K562 (cell line): Measurements from ENCODE around the gene PIEZO2.
"Not testable (repeated sequence)": the region's sequence is repeated elsewhere in the genome, so short reads cannot be mapped to it uniquely, and the experiment has no call there.

Source experiments
- MYBL2 ChIP-seq, 2 experiments: fragments of 450-650 bp in 1 of 2; sonication (generic) in 1 of 2; formaldehyde crosslinking in 1 of 2; IDR thresholded peaks; 2 replicates each; pipeline versions ENCODE4 v1.6.1 to v1.8.1; 2017 to 2022; ENCODE audit warnings: borderline replicate concordance in 1 of 2, inconsistent platforms in 1 of 2, low read depth in 1 of 2, mild to moderate bottlenecking in 1 of 2, missing genetic modification reagents in 1 of 2, moderate library complexity in 1 of 2
- POLR2A ChIP-seq: fragments of 450-650 bp; conservative IDR thresholded peaks from 2 replicates; pipeline ENCODE4 v1.6.1; 2016
- POLR2AphosphoS5 ChIP-seq: IDR thresholded peaks from 2 replicates; pipeline ENCODE4 v1.6.1; 2011; ENCODE audit warnings: mild to moderate bottlenecking, low read depth, low read length, moderate library complexity; ENCODE audit not compliant: control insufficient read depth, insufficient read depth
- SP1 ChIP-seq: sonication (generic); formaldehyde crosslinking; IDR thresholded peaks from 2 replicates; pipeline ENCODE4 v1.8.1; 2022; ENCODE audit warnings: mild to moderate bottlenecking, missing genetic modification reagents
- XRCC3 ChIP-seq: fragments of 450-650 bp; IDR thresholded peaks from 2 replicates; pipeline ENCODE4 v1.6.1; 2017; ENCODE audit warnings: mild to moderate bottlenecking, moderate library complexity
- ZNF274 ChIP-seq: IDR thresholded peaks from 2 replicates; pipeline ENCODE4 v1.6.1; 2011; ENCODE audit warnings: low read depth, mild to moderate bottlenecking, low read length, moderate library complexity, borderline replicate concordance
- TF ChIP-seq, protein P1 (sequence below), 2 experiments: fragments of 450-650 bp in 1 of 2; sonication (generic) in 1 of 2; formaldehyde crosslinking; conservative IDR thresholded peaks; 2 replicates each; pipeline versions ENCODE4 v1.4.0 to v1.8.1; 2020 to 2022; ENCODE audit warnings: mild to moderate bottlenecking in 1 of 2, missing genetic modification reagents in 1 of 2
- TF ChIP-seq, protein P2 (sequence below): fragments of 250-450 bp; sonication (Bioruptor Pico); IDR thresholded peaks from 2 replicates; pipeline ENCODE4 v1.8.0; 2022; ENCODE audit warnings: inconsistent platforms
- TF ChIP-seq, protein P3 (sequence below), 2 experiments: fragments of 450-650 bp; formaldehyde crosslinking in 1 of 2; IDR thresholded peaks; 2 replicates each; pipeline versions ENCODE4 v1.4.0 to v1.6.1; 2014 to 2020; ENCODE audit warnings: mild to moderate bottlenecking in 2 of 2, borderline replicate concordance in 1 of 2, low read depth in 1 of 2
- TF ChIP-seq, protein P4 (sequence below), 3 experiments: IDR thresholded peaks in 2 of 3; conservative IDR thresholded peaks in 1 of 3; 2 replicates each; pipeline ENCODE4 v1.5.1; 2011 to 2012; ENCODE audit warnings: low read length in 3 of 3, mild to moderate bottlenecking in 3 of 3, control low read depth in 2 of 3, improper control_type of control experiment in 1 of 3, inconsistent platforms in 1 of 3, low read depth in 1 of 3, mixed read lengths in 1 of 3, moderate library complexity in 1 of 3; ENCODE audit not compliant: insufficient read depth in 2 of 3
- TF ChIP-seq, protein P5 (sequence below): fragments of 200-800 bp; sonication (Bioruptor generic); IDR thresholded peaks from 2 replicates; pipeline ENCODE4 v1.6.1; 2017; ENCODE audit warnings: missing genetic modification characterization, missing compliant biosample characterization

DNA sequence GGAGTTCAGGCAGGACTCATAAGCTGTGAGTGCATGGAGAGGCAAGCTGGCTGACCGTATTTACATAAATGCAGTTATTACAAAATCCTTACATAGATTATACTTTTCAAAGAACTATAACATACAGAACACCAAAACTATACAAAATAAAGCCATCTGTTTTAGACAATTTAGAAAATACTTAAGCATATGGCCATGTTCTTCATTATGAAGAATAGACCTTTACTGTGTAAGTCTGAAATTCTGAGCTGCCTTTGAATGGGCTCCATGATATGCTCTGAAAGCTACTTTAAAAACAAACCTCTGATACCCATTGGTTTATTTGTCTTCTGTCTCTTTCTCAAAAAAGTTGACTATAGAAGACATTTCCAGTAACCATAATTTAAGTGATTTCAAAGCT is 226.7 kb downstream of the PIEZO2 start:
- TF ChIP-seq POLR2A; ZNF274; POLR2AphosphoS5; SP1 (CRISPR knock-in tag); XRCC3; MYBL2 (IDR thresholded peaks at IDR 0.05; ENCODE audit: low read depth); MYBL2 (CRISPR knock-in tag; IDR thresholded peaks at IDR 0.05; ENCODE audit: borderline replicate concordance): not testable (repeated sequence)
- TF ChIP-seq, protein P1, sequence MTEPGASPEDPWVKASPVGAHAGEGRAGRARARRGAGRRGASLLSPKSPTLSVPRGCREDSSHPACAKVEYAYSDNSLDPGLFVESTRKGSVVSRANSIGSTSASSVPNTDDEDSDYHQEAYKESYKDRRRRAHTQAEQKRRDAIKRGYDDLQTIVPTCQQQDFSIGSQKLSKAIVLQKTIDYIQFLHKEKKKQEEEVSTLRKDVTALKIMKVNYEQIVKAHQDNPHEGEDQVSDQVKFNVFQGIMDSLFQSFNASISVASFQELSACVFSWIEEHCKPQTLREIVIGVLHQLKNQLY (CRISPR knock-in tag; conservative IDR thresholded peaks at IDR 0.05): not testable (repeated sequence)
- TF ChIP-seq, protein P2, sequence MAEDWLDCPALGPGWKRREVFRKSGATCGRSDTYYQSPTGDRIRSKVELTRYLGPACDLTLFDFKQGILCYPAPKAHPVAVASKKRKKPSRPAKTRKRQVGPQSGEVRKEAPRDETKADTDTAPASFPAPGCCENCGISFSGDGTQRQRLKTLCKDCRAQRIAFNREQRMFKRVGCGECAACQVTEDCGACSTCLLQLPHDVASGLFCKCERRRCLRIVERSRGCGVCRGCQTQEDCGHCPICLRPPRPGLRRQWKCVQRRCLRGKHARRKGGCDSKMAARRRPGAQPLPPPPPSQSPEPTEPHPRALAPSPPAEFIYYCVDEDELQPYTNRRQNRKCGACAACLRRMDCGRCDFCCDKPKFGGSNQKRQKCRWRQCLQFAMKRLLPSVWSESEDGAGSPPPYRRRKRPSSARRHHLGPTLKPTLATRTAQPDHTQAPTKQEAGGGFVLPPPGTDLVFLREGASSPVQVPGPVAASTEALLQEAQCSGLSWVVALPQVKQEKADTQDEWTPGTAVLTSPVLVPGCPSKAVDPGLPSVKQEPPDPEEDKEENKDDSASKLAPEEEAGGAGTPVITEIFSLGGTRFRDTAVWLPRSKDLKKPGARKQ (CRISPR knock-in tag): not testable (repeated sequence)
- TF ChIP-seq, protein P3, sequence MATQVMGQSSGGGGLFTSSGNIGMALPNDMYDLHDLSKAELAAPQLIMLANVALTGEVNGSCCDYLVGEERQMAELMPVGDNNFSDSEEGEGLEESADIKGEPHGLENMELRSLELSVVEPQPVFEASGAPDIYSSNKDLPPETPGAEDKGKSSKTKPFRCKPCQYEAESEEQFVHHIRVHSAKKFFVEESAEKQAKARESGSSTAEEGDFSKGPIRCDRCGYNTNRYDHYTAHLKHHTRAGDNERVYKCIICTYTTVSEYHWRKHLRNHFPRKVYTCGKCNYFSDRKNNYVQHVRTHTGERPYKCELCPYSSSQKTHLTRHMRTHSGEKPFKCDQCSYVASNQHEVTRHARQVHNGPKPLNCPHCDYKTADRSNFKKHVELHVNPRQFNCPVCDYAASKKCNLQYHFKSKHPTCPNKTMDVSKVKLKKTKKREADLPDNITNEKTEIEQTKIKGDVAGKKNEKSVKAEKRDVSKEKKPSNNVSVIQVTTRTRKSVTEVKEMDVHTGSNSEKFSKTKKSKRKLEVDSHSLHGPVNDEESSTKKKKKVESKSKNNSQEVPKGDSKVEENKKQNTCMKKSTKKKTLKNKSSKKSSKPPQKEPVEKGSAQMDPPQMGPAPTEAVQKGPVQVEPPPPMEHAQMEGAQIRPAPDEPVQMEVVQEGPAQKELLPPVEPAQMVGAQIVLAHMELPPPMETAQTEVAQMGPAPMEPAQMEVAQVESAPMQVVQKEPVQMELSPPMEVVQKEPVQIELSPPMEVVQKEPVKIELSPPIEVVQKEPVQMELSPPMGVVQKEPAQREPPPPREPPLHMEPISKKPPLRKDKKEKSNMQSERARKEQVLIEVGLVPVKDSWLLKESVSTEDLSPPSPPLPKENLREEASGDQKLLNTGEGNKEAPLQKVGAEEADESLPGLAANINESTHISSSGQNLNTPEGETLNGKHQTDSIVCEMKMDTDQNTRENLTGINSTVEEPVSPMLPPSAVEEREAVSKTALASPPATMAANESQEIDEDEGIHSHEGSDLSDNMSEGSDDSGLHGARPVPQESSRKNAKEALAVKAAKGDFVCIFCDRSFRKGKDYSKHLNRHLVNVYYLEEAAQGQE (IDR thresholded peaks at IDR 0.05; ENCODE audit: borderline replicate concordance): not testable (repeated sequence)
- TF ChIP-seq, protein P3 (CRISPR knock-in tag; IDR thresholded peaks at IDR 0.05; ENCODE audit: low read depth): not testable (repeated sequence)
- TF ChIP-seq, protein P4, sequence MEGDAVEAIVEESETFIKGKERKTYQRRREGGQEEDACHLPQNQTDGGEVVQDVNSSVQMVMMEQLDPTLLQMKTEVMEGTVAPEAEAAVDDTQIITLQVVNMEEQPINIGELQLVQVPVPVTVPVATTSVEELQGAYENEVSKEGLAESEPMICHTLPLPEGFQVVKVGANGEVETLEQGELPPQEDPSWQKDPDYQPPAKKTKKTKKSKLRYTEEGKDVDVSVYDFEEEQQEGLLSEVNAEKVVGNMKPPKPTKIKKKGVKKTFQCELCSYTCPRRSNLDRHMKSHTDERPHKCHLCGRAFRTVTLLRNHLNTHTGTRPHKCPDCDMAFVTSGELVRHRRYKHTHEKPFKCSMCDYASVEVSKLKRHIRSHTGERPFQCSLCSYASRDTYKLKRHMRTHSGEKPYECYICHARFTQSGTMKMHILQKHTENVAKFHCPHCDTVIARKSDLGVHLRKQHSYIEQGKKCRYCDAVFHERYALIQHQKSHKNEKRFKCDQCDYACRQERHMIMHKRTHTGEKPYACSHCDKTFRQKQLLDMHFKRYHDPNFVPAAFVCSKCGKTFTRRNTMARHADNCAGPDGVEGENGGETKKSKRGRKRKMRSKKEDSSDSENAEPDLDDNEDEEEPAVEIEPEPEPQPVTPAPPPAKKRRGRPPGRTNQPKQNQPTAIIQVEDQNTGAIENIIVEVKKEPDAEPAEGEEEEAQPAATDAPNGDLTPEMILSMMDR (IDR thresholded peaks at IDR 0.05 in 2 of 3, conservative IDR thresholded peaks at IDR 0.05 in 1 of 3; ENCODE audit: insufficient read depth in 2 of 3, low read depth in 1 of 3, low read length in 3 of 3): not testable (repeated sequence)
- TF ChIP-seq, protein P5, sequence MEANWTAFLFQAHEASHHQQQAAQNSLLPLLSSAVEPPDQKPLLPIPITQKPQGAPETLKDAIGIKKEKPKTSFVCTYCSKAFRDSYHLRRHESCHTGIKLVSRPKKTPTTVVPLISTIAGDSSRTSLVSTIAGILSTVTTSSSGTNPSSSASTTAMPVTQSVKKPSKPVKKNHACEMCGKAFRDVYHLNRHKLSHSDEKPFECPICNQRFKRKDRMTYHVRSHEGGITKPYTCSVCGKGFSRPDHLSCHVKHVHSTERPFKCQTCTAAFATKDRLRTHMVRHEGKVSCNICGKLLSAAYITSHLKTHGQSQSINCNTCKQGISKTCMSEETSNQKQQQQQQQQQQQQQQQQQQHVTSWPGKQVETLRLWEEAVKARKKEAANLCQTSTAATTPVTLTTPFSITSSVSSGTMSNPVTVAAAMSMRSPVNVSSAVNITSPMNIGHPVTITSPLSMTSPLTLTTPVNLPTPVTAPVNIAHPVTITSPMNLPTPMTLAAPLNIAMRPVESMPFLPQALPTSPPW (CRISPR knock-in tag): not testable (repeated sequence)
